GM18502 (cell line): Measurements from ENCODE around the gene STK11.

ENCODE experiments used
- ATAC-seq: cut with Tn5 transposase; IDR thresholded peaks from one replicate; pipeline ENCODE4 v1.9.1; 2021; ENCODE audit warnings: mild to moderate bottlenecking; ENCODE audit not compliant: unreplicated experiment, poor library complexity

Gene STK11

GRCh38 chr19:1257475-1258162 is 52.0 kb downstream of the STK11 start:
- no peak for ATAC-seq

- no peak for ATAC-seq
Measured at GRCh38 chr19:1258163-1258492, 52.5 kb downstream of the STK11 start.

GRCh38 chr19:1258707-1259205 is 53.2 kb downstream of the STK11 start:
- ATAC-seq: no peak

- ATAC-seq: peak; percentile 22
Measured at GRCh38 chr19:1259206-1259875, 53.8 kb downstream of the STK11 start.

GRCh38 chr19:1259876-1260748 is 54.5 kb downstream of the STK11 start:
- peak; percentile 6 for ATAC-seq

- peak; percentile 68 for ATAC-seq
Measured at GRCh38 chr19:1260749-1261537, 55.4 kb downstream of the STK11 start.

GRCh38 chr19:1261538-1261797 is 55.9 kb downstream of the STK11 start:
- ATAC-seq: no peak

- ATAC-seq: no peak
Measured at GRCh38 chr19:1261798-1262622, 56.4 kb downstream of the STK11 start.

- ATAC-seq: no peak
Measured at GRCh38 chr19:1262623-1263123, 57.1 kb downstream of the STK11 start.

- no peak for ATAC-seq
Measured at GRCh38 chr19:1263188-1263587, 57.6 kb downstream of the STK11 start.

- ATAC-seq: no peak
Measured at GRCh38 chr19:1264801-1265614, 59.4 kb downstream of the STK11 start.

GRCh38 chr19:1265615-1266128 is 60.1 kb downstream of the STK11 start:
- ATAC-seq: no peak

- ATAC-seq: peak; percentile 39
Measured at GRCh38 chr19:1266129-1266915, 60.7 kb downstream of the STK11 start.

GRCh38 chr19:1266916-1267476 is 61.4 kb downstream of the STK11 start:
- ATAC-seq: peak; percentile 23

GRCh38 chr19:1267477-1268225 is 62.1 kb downstream of the STK11 start:
- no peak for ATAC-seq

GRCh38 chr19:1268226-1269064 is 62.9 kb downstream of the STK11 start:
- ATAC-seq: no peak
